Mononuclear cell (primary cell): Measurements from ENCODE around the gene SETBP1. TPM values are rescaled to one million over a fixed set of nuclear protein-coding genes. Genes with fewer than 3 reads are reported as not detected.

Experiments
- H3K27me3 ChIP-seq: 2 replicates; pipeline ENCODE4 v1.6.0; 2011; ENCODE audit warnings: low read length, control low read depth; ENCODE audit not compliant: insufficient read depth
- H3K4me1 ChIP-seq: 2 replicates; pipeline ENCODE4 v1.5.1; 2011; ENCODE audit warnings: mild to moderate bottlenecking, low read length, control low read depth; ENCODE audit not compliant: insufficient read depth
- H3K4me3 ChIP-seq: 2 replicates; pipeline ENCODE4 v1.5.1; 2011; ENCODE audit warnings: mild to moderate bottlenecking, low read length, moderate library complexity
- H3K9me3 ChIP-seq: 2 replicates; pipeline ENCODE4 v1.5.1; 2011; ENCODE audit warnings: low read depth, mild to moderate bottlenecking, control low read depth, low read length
- total RNA-seq: library from RNA; depleted of rRNA; stranded (reverse); fragments of >200 nt; gene quantifications from one replicate; pipeline ENCODE4 v1.2.3, GENCODE V29; 2012

SETBP1 gene
- total RNA-seq, 1 donor = 5.0 TPM

DNA sequence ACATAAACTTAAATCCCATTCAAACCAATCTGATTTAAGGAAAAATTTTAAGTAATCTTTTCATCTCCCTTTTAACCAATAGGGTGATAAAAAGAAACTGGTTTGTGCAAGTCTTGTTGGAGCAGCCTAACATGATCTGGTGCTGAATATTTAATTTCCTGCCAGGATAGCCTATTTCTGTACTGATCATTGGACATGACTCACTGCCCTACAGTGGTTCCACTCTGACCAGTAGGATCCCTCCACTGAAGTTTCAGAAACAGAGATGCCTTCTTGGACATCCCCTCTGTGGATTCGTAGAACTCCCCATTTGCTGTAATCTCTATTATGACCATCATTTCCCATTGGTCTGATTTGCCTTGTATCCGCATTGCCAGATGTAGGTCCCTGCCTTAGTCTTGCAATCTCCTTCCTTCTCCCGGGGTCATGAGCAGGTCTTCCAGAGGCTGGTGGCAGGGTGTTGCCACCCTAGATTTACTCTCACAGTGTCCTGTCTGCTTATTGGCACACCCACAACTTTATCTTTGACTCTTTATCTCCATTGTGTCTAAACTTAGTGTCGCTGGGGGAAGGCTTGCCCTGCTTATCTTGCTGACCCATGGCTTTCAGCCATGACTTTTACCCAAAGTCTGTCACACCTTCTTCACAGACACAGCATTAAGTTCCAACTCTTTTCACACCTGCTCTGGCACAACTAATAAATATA, 12.3 kb upstream of the SETBP1 start:
- no peaks in the 10 kb centered on the region for H3K4me1 ChIP-seq
- H3K9me3 ChIP-seq = no peaks in the 10 kb centered on the region

DNA sequence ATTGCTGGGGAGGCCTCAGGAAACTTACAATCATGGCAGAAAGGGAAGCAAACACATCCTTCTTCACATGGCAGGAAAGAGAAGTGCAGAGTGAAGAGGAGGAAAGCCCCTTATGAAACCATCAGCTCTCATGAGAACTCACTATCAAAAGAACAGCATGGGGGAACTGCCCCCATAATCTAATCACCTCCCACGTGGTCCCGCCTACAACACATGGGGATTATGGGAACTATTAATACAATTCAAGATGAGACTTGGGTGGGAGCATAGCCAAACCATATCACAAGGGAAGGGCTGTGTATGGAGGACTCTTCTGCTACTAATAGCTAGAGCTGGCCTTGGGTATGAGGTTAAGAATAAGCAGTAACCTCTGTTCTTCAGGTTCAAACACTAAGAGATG, 8.8 kb upstream of the SETBP1 start:
- H3K9me3 ChIP-seq = no peaks in the 10 kb centered on the region
- no peaks in the 10 kb centered on the region for H3K27me3 ChIP-seq
- no peak overlapping the region for H3K4me3 ChIP-seq
- no peaks in the 10 kb centered on the region for H3K4me1 ChIP-seq

More for the DNA sequence above, 12.3 kb upstream of the SETBP1 start:
- Histone ChIP-seq H3K27me3 (peaks cover 4% of the 10 kb centered on the region), H3K4me3 (no peak overlapping the region)

DNA sequence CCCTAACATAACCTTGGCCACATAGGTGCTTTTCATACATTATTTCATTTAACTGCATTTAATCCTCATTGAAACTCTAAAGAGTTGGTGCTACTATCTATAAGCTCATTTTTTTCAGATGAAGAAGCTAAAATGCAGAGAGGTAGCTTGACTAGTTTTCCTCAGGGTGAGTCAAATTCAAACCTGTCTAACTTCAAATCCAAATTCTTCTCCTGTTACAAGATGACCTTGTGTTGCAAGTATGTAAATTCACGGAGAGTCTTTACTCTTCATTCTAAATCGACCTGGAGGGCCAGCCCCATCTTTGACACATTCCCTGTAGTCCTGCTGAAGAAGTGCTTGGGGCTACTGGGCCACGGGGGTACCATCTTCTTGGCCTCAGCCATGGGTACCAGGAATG, 8.2 kb upstream of the SETBP1 start:
- Histone ChIP-seq H3K4me1 (no peaks in the 10 kb centered on the region), H3K27me3 (peaks cover under 1% of the 10 kb centered on the region), H3K9me3 (no peaks in the 10 kb centered on the region), H3K4me3 (no peak overlapping the region)

DNA sequence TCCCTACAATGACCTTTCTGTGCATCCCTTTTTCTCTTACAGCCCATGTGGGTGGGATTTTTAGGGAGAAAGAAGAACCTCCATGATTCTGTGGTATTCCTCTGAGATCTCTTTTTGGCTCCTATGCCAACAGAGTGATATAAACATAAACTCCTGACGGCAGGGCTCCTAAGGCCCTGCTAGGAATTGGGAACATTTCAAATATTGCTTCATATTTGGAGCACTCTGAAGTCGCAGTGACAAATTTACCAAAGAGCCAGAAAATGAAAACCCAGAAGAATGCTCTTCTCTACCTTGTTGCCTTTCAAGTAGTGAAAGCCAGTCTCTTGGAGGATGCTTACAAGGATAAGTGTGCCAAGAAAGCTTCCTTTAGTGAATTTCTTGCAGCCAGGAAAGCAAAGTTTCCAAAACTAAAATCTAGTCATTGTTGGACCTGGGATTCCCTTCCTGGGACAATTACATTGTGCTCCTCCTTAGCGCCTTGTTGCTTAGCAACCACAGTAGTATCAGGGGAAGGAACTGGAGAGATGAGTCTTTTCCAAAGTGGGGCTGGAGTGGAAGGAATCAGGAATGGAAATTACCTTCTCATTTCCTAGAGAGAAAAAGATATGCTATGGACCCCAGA, 7.3 kb upstream of the SETBP1 start:
- Histone ChIP-seq H3K9me3 (no peaks in the 10 kb centered on the region), H3K27me3 (peaks cover 8% of the 10 kb centered on the region), H3K4me3 (no peak overlapping the region), H3K4me1 (peaks cover 2% of the 10 kb centered on the region)

DNA sequence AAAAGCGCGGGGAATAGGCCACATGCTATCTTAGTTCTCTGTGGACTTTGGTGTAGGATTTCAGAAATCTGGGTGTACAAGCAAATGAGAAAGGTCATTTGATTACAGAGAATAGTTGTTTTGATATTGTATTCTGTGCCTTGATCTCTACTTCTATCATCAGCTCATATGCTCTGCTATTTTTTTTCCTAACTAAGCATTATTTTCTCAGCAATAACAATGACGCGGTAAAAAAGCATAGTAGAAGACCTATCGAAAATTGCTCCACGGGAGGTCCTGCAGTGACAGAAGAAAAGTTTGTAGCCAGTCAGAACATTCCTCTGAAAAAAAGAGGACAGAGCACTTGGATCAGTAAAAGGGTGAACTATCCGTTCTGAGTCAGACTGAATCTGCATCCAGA, 2.8 kb upstream of the SETBP1 start:
- peaks cover 31% of the 10 kb centered on the region for H3K27me3 ChIP-seq
- H3K4me3 ChIP-seq = no peak overlapping the region
- no peaks in the 10 kb centered on the region for H3K9me3 ChIP-seq
- peaks cover 24% of the 10 kb centered on the region for H3K4me1 ChIP-seq

DNA sequence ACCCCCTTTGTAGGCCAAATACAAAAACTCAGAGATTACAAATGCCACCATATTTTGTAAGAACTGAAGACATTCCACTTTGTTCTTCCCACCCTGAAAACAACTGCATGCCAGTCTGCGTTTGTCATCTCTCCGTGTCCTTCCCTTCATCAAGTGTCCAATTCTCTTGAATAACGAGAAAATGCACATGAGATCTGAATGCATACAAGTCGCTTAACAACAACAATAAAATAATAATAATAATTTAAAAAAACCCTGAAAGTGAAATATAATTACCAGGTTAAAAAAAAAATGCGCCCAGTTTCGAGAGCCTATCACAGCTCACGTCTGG, 2.0 kb upstream of the SETBP1 start:
- H3K4me3 ChIP-seq = peak overlapping the region; percentile 59
- no peaks in the 10 kb centered on the region for H3K9me3 ChIP-seq
- peaks cover 38% of the 10 kb centered on the region for H3K27me3 ChIP-seq
- H3K4me1 ChIP-seq = peaks cover 26% of the 10 kb centered on the region

DNA sequence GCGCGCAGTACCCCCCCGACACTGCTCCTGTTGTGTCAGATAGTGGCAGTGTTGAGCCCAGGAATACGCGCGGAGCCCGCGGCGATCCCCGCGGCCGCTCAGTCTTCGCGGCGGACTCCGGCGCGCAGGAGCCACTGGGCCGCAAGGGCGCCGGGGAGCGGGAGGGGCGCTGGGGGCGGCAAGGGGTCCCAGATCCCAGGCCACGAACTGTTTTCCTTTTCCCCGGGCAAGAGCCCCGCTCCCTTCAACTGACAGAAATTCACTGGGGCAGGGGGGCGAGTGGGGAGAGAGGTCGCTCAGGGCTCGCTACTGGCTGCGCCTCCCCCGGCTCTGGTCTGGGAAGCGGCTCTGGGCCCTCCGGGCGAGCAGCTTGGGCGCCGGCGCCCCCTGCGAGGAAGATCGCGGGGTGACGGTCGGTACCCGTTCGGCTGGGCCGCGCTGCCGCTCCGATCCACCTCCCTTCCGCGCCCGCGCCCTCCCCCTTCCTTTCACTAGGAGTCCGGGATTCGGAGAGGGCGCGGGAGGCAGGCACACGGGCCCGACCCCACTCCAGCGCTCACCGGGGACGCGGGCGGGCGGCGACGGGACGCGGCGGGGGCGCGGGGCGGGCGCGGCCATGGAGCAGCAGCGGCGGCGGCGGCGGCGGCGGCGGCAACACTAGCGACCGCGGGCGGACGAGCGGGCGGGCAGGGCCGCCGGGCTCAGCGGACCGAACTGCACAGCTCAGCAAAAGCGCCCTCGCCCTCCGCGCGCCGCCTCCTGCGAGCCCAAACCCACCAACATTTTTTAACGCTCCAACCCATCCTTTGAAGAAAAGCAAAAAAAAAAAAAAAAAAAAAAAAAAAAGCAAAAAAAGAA, 1.4 kb upstream of the SETBP1 start:
- H3K4me3 ChIP-seq = peak overlapping the region; percentile 59
- H3K9me3 ChIP-seq = no peaks in the 10 kb centered on the region
- H3K27me3 ChIP-seq = peaks cover 41% of the 10 kb centered on the region
- peaks cover 26% of the 10 kb centered on the region for H3K4me1 ChIP-seq

DNA sequence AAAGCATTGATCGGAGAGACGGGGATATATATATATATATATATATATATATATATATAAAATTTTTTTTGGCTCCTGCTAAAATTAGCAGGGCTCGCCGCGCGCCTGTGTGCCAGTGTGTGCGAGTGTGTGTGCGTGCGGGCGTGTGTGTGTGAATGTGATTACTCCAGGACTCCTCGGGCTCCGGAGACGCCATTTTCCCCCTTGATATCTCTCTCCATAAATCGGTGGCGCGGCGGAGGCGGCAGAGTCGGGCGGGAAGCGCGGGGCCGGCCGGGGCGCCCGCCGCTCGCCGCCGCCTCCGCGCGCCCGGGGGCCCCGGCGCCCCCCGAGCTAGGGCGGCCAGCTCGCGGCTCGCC, 795 bp upstream of the SETBP1 start:
- peaks cover 26% of the 10 kb centered on the region for H3K4me1 ChIP-seq

DNA sequence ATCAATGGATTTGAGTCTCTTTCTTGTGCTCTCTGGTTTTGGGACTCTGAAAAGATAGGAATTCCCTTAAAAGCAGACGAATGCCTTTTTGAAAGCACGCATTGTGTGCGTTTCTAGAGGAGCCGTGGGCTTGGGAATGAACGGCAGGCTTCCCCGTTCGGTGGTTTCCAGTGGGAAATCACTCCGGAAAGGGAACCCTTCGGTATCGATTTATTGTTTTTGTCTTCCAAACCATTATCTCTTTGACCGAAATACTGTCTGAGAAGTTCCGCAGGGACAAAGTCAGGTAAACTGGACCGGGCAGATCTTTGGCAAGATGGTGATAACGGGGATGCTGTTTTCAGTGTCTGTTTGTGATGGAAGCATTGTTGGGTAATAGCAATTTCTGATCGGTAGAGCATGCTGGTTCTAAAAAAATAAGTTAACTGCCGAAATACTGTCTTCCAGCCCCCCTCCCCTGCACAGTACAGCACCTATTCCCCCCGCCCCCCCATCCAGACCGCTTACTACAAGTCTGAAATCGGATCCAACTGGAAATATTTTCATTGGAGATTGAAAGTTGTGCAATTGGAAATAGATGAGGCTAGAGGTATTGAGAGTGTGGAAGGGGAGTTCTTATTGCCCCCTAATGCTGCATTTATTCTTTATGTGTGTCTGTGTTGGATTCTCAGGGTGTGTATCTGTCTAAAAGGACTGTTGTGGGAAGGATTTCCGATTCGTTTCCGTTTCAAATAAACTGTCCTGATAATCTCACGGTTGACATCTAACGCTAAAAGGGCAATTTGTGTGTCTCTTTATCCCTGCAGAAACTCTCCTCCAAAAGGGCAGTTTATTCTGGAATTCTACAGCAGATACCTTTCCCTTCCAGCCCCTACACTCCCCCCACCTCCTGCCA, 635 bp downstream of the SETBP1 start:
- H3K4me1 ChIP-seq = peaks cover 37% of the 10 kb centered on the region
- H3K27me3 ChIP-seq = peaks cover 41% of the 10 kb centered on the region
- no peaks in the 10 kb centered on the region for H3K9me3 ChIP-seq
- H3K4me3 ChIP-seq = peak overlapping the region; percentile 45

More for the DNA sequence above, 795 bp upstream of the SETBP1 start:
- no peaks in the 10 kb centered on the region for H3K9me3 ChIP-seq
- H3K27me3 ChIP-seq = peaks cover 41% of the 10 kb centered on the region
- H3K4me3 ChIP-seq = peak overlapping the region; percentile 50

DNA sequence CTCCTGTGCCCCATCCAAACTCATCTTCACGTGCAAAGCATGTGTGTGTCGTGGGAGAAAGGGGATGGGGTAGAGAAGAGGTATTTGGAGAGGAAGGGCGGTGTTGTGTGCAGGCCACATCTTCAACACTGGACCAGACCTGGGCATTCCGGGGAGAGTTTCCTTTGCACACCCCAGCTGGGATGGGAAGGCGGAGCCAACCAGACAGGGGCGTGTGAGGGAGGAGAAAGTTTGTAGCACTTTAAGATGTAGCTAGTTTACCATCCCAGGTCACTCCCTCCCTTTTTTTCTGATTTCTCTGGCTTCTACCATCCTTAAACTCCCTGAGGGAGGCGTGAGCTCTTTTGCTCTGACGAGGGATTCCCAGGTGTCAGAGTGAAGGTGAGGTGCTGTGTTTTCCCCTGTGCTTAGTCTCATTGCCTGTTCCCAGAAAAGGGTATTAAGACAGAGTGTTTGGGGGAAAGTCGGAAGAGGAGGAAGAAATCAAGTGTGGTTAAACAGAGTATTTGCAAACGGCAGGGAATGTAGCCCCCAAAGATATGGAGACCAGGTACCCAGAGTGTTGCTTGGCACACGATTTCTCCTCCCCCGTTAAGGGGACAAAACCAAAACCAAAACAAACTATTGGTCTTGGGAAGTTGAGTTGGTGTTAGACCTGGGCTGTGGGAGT, 1.6 kb downstream of the SETBP1 start:
- Histone ChIP-seq H3K9me3 (no peaks in the 10 kb centered on the region), H3K4me1 (peaks cover 37% of the 10 kb centered on the region), H3K4me3 (no peak overlapping the region), H3K27me3 (peaks cover 41% of the 10 kb centered on the region)

DNA sequence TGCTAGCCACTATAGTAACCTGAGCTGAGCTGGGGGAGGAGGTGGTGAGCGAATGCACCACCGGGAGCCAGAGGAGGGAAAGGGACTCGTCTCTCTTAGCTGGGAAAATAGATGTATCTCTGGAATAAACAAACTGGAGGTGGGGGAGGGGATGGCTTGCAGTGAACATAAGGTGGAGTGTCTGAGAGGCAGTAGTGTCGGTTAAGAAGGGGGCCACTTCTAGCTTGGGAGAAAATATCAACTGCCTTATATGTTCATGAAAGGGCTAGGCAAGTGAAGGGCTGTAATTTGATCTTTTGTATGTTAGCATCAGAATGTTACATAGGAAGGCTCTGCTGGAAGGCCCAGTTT, 2.2 kb downstream of the SETBP1 start:
- no peak overlapping the region for H3K4me3 ChIP-seq
- peaks cover 38% of the 10 kb centered on the region for H3K27me3 ChIP-seq
- H3K9me3 ChIP-seq = no peaks in the 10 kb centered on the region
- H3K4me1 ChIP-seq = peaks cover 37% of the 10 kb centered on the region

DNA sequence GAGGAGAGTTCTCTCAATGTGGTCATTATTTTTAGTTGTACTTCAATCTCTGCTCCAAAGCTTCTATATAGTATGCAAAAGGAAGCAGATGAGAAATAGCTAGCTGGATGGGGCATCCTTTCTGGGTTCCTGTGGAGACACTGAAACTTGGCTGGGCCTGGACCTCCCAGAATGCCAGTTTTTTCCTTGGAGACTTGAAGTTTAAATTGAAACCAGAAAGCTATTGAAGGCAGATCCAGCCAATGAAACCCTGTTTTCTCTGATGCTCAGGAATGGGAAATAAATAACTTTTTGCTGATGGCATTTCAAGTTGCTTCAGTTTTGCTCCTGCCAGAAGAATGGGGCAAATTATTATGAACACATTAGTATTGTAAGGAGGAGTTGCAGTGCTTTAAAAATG, 2.9 kb downstream of the SETBP1 start:
- Histone ChIP-seq H3K27me3 (peaks cover 31% of the 10 kb centered on the region), H3K4me3 (no peak overlapping the region), H3K4me1 (peaks cover 33% of the 10 kb centered on the region), H3K9me3 (no peaks in the 10 kb centered on the region)

DNA sequence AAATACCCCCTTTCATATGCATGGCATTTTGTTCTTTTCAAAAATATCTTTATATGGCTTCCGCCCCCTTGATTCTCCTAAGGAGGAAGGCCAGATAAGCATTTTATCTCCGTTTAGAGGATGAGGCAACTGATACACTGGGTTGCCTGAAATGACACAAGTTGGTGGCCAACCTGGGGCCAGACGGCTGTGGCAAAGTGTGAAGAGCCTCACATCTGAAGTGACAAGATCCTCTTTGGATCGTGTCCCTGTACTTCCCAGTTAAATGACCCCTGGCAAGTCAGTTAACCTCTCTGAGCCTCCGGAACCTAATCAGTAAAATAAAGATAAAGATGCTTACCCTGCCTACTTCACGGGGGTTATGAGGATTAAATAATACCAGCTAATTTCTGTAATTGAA, 4.6 kb downstream of the SETBP1 start:
- Histone ChIP-seq H3K4me1 (peaks cover 31% of the 10 kb centered on the region), H3K27me3 (peaks cover 29% of the 10 kb centered on the region)

DNA sequence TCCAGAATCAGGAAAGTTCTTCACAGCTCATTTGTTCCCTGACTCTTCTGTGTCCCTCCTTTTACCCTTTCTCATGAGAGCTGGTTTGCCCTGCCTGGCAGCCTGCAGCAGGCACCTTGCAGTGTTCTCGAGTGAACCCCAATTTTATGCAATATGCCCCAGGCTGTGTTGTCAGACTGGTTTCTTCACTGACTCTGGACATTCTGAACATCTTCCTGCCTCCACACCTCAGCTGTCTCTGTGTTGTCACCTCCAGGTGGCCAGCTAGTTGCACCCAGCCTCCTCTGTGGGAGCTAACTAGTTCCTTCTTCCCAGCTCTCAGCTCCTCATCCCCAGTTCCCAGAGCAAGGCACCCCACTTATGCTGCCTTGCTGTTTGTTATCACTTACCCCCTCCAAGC, 5.5 kb downstream of the SETBP1 start:
- H3K9me3 ChIP-seq = no peaks in the 10 kb centered on the region
- peaks cover 24% of the 10 kb centered on the region for H3K27me3 ChIP-seq
- no peak overlapping the region for H3K4me3 ChIP-seq
- H3K4me1 ChIP-seq = peaks cover 27% of the 10 kb centered on the region

More for the DNA sequence above, 4.6 kb downstream of the SETBP1 start:
- H3K4me3 ChIP-seq = no peak overlapping the region
- H3K9me3 ChIP-seq = no peaks in the 10 kb centered on the region
